Inflammatory macrophage (primary cell): ENCODE results near the gene SMOC2.
"Not testable (repeated sequence)": the region's sequence is repeated elsewhere in the genome, so short reads cannot be mapped to it uniquely, and the experiment has no call there.

Experiments
- DNase-seq, 2 donors: peaks; one replicate each; pipeline ENCODE4 v3.0.0-alpha.2; 2020 to 2022

The SMOC2 gene

DNA sequence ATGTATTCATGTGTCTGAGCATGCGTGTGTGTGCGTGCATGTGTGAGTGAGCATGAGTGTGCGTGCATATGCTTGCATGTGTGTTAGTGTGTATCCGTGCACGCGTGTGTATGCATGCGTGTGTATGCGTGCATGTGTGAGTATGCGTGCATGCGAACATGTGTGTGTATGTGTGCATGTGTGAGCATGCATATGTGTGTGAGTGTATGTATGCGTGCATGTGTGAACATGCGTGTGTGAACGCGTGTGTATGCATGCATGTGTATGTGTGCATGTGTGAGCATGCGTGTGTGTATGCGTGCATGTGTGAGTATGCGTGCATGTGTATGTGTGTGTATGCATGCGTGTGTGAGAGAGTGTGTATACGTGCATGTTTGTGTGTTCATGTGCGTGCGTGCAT lies 77.9 kb downstream of the SMOC2 start:
- no peak for DNase-seq

DNA sequence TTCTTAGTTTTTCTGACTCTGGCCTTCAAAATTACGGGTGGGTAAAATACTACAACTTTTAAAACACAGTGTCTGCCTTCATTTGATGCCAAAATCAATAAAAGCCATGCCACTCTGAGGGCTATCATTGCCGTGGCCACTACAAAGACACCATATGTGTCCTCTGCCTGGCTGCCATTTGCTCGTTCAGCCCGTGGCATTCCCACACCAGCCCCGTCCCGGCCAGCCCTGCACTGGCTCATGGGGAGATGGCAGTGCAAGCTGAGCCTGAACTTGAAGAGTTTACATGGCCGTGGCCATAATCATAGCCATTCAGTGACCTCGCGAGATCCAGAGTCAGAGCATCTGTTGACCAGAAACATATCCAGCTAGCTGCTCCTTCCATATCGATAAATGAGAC lies 79.2 kb downstream of the SMOC2 start:
- no peak for DNase-seq

DNA sequence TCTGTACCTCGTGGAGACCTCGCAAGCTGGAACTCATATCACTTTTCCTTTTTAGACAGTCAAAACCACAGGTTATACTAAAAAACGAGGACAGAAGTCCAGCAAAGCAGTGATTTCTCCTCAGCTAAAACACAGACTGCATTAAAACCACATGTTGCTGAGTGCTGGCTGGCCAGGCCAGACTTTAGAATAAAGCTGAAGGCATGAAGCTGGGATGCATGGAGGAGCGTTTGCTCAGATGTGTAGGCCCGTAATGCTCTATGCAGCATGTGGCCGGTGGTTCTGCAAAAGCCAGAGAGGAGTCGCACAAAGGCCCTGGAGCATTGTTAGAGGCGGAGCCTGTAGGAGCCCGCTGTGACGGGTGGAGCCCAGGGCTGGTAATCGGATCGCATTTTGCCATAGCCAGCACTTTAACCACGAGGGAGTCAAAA lies 83.6 kb downstream of the SMOC2 start:
- no peak for DNase-seq

DNA sequence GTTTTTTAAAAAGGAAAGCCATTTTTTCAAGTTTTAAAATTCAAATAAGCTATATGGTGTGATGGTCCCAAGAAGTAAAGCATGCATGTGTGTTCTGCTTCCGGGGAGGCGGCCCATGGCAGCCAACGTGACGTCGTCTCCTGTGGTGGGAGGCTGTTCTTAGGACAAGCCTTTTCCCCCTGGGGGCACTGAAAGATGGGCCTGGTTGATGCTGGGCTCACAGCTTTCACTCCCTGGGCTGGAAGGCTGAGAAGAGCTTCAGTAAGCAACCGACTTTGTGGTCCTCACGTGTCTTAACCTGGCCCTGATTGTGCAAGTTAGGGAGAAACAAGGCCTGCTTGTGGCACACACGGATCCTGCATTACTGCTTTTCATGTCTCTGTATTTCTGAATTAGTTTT lies 84.1 kb downstream of the SMOC2 start:
- no peak for DNase-seq

DNA sequence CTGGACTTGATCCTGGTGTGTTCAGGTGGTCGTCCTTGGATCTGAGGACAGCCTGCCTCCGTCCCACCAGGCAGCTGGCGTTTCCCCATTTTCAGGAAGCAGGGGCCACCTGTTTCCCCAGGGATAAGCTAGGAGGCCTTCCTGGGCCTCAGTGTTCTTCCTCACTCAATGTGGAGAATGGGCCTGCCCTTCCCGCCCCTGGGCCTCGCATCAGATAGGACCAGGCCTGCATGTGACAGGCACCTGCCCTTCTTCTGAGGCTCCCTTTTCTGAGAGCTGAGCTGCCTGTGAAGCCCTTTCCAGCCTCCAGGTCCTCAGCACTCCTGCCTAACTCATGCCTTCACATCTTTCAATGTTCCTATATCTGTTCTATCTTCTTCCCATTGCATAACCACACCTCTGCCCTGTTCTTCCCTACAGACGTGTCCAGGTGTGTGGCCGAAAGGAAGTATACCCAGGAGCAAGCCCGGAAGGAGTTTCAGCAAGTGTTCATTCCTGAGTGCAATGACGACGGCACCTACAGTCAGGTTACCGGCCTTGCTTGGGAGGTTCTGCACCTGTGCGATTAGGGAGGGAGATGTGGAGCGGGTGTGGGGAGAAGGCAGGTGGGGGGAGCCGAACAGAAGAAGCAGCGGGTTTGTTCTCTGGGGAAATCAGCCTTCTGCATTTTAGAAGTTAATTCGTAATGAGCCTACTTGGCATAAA lies 85.1 kb downstream of the SMOC2 start:
- DNase-seq: no peak

DNA sequence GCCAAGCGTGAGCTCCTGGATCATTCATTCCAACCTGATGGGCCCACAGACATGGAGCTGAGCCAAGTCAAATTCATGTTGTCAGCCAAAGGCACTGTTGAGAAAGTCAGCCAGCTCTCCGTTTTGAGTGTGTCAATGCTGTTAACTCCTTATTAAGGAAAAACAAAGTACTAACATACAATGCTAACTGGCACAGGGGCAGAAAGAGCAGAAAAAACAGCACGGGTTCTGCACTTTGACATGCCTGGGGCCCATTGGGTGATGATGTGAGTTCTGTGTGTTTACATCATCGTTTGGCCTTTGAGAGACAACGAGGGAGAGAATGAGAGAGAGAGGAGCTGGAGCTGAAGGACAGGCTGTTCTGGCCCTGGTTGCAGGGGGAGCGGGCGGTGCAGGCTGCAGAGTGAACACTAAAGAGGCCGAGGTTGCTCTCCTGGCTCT lies 85.9 kb downstream of the SMOC2 start:
- DNase-seq: no peak

DNA sequence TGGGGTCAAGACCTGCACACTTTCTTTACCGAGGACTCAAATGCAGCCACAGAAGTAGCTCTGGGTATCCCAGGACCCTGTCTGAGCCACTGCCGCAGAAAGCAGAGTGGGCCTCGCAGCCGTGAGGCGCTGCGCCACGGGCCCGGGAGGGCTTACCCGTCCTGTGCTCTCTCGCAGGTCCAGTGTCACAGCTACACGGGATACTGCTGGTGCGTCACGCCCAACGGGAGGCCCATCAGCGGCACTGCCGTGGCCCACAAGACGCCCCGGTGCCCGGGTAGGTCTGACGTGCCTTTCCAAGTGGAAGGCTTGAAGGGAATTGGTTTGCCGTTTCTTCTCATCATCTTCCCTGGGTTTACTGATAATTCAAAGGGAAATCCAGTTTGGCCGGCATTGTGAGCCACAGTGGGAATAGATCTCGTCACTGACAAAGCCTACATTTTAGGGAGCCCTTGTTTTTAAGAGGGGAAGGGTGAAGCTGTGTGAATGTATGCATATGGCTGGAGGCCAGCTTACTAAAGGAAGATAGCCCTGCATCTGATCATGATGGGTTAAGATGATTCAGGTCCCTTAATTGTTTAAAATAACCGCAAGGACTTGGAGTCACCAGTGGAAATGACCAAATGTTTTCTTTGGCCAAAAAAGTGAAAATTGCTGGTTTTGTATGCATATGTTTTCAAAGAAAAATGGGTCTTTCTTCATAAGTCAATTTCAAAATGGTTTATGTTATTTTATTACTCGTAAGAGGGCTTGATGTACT lies 86.6 kb downstream of the SMOC2 start:
- no peak for DNase-seq

DNA sequence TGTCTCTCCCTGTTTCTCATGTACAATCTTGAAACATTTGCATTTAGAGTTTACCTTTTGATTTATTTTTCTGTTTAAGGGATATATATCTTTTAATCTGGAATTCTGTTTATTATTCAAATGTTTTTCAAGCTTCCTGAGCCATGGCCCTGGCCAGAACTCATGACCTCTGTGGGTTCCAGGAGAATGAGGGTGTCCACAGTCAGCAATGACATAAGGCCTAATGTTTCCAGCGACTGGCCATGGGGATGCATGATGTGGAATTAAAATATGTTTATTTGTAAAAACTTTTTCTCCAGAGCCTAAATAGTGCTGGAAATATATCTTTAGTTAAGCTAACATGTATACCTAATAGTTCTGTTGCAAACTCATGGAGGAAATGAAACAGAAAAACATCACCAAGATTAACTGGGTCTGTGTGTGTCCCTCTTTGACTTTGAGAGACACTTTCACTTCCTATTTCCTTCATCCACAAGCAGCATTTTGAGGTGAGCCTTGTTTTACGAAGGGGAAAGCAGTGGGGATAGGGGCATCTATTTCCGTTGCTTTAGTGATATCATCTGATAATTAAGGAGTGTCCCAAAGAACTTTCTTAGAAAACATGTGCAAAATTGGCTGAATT lies 87.6 kb downstream of the SMOC2 start:
- DNase-seq: no peak

DNA sequence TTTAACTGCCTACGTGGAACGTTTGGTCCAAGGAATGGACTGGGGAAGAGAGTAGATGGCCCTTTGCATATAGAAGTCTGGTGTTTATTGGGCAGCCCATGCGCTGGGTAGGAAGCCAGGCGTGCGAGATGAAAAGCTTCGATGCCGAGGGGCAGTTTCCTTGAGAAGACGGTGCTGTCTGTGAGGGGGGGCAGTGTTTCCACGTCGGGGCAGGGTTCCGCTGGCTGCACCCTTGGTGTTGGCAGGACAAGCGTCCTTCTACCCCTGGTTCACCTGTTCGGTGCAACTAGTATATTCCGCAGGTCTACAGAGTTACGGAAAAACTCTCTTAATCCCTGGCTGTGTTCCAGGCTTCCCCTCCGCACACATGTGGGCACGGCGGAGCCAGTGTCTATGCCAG lies 88.2 kb downstream of the SMOC2 start:
- DNase-seq: no peak

DNA sequence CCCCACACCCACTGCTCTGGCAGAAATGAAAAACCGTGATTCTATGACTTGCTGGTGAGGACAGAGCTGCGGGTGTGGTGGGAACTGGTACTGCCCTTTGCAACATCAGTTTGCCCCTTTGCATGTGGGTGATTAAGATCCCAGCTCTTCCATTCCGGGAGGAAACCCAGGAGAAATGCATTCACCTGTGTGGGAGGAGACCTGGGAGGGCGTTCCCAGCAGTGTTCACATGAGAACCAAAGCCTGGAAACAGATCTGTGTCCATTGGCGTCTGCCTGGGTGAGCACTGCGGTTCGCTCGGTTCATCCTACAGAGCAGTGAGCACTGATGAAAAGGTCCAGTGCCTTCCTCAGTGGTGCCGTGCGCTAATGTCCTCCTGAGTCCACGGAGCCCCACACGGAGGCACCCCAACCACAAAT lies 89.7 kb downstream of the SMOC2 start:
- no peak for DNase-seq

DNA sequence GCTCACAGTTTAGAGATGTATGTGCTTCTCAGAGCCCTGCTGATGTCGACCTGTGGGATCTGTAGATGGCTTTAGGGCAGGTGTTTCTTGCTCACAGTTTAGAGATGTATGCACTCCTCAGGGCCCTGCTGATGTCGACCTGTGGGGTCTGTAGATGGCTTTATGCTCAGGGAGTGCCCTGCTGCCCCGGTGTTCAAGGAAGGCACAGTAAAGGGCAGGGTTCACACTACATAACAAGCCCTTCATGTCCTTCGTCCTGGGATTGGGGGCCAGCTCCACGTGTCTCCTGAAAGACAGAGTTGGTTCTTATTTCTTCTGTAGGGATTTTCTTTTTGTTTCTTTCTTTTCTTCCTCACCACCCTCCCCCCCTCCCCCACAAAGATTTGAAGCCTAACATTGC lies 91.1 kb downstream of the SMOC2 start:
- DNase-seq: no peak

DNA sequence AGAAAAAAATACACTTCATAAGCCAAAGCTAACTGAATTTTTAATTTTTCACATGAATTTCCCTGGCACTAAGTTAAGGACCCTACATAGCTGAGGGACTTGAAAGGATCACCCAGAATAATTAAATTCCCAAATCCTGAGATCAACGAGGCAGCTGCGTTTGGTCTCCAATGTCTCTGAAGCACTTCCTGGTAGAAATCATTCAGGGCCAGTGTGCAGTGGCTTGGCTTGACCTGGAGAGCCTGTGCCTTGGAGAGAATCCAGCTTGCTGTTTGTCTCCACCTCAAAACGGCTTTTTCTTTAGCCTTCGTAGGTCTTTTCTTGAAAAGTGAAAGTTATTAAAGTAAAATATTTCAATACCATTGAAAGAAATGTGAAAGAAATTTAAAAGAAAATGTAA lies 92.4 kb downstream of the SMOC2 start:
- DNase-seq: no peak

DNA sequence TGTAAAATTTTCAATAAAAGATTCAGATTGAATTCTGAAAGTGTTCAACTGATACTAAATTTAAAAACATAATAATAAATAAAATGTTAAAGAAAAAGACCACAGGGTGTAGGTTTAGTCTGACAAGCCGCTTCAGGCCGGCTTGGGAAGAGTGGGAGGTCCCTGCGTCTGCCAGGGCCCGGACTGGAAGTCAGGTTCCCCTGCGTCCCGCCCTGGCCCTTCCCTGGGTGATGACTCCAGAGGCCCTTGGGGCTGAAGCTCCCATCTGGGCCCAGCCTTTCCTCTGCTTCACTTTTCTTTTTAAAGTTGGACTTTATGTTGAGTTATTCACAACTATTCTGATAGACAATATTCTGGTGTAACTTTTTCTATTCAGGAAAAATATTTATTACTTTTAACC lies 93.3 kb downstream of the SMOC2 start:
- DNase-seq: no peak

DNA sequence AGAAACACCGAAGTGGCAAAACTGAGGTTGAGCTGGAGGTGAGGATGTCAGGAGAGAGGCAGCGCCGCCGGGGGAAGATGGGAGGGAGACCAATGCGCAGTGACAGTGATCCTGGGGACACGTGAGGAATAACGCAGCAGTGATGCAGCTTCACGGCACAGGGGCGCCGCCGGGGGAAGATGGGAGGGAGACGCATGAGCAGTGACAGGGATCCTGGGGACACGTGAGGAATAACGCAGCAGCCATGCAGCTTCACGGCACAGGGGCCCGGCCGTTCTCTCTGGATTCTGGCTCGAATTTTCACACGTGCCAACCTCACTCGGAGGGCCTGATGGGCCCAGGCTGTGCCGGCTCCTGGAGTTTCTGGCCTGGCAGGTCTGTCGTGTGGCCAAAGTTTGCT lies 94.7 kb downstream of the SMOC2 start:
- DNase-seq: no peak

DNA sequence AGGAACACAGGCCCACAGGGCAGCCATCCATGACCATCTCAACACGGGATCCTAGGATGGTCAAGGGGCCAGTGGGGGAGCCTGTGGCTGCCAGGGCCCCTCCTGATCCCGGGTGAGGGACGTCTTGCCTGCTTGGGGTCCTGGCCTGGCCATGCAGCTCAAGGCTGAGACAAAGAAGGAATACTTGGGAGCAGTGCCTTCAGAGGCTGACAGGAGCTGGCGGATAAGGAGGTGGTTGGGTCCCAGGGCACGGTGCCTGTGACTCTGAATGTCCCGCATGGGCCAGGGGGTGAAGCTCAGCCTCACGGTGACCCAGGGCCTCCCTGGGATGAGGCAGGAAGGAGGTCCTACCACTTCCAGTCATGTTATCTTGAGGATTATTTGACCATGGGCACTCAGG lies 95.2 kb downstream of the SMOC2 start:
- DNase-seq: no peak

DNA sequence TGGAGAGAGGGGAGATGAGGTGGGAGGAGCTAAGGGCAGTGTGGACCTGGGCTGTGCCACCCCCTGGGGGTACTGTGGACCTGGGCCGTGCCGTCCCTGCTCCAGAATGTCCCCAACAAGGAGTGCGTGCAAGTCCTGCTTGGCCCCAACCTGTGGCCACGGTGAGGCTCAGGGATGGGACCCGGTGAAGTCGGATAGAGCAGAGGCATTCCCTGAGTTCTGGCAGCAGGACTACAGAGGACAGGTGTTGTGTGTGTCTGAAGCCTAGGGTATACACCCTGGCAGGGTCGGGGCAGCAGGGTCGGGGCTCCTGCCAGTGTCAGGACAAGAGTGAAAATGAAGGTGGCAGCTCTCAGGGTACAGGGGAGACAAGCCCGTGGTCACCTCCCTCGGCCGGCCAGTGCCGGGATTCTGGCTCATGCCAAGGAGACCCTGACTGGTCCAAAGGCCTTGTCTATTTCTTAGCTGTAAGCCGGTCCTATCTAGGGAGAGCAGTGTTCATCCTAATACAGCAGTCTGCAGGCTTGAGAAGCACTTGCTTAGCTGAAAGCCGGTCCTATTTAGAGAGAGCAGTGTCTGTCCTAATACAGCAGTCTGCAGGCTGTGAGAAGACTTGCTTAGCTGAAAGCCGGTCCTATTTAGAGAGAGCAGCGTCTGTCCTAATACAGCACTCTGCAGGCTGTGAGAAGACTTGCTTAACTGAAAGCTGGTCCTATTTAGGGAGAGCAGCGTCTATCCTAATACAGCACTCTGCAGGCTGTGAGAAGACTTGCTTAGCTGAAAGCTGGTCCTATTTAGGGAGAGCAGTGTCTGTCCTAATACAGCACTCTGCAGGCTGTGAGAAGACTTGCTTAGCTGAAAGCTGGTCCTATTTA lies 95.9 kb downstream of the SMOC2 start:
- no peak for DNase-seq

DNA sequence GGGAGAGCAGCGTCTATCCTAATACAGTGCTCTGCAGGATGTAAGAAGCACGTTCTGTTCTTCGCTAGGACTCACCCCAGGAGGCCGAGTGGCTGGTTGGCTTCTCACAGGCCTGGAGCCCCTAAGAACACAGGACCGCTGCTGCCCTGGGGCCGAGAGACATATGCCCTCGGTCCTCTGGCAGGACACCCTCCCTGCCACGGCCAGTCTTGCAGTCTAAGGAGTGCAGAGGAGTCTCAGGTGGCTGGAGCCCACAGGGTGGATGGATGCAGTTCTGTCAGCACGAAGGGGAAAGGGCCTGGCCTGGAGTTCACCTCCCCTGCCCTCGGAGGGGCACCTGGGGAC lies 96.5 kb downstream of the SMOC2 start:
- no peak for DNase-seq

DNA sequence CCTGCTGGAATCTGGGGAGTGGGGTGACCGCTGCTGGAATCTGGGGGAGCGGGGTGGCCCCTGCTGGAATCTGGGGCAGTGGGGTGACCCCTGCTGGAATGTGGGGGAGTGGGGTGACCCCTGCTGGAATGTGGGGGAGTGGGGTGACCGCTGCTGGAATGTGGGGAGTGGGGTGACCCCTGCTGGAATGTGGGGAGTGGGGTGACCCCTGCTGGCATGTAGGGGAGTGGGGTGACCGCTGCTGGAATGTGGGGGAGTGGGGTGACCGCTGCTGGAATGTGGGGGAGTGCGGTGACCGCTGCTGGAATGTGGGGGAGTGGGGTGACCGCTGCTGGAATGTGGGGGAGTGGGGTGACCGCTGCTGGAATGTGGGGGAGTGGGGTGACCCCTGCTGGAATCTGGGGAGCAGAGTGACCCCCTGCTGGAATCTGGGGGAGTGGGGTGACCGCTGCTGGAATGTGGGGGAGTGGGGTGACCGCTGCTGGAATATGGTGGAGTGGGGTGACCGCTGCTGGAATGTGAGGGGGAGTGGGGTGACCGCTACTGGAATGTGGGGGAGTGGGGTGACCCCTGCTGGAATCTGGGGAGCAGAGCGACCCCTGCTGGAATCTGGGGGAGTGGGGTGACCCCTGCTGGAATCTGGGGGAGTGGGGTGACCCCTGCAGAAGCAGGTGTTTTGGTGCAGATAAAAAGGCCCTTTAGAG lies 97.4 kb downstream of the SMOC2 start:
- DNase-seq: not testable (repeated sequence)

DNA sequence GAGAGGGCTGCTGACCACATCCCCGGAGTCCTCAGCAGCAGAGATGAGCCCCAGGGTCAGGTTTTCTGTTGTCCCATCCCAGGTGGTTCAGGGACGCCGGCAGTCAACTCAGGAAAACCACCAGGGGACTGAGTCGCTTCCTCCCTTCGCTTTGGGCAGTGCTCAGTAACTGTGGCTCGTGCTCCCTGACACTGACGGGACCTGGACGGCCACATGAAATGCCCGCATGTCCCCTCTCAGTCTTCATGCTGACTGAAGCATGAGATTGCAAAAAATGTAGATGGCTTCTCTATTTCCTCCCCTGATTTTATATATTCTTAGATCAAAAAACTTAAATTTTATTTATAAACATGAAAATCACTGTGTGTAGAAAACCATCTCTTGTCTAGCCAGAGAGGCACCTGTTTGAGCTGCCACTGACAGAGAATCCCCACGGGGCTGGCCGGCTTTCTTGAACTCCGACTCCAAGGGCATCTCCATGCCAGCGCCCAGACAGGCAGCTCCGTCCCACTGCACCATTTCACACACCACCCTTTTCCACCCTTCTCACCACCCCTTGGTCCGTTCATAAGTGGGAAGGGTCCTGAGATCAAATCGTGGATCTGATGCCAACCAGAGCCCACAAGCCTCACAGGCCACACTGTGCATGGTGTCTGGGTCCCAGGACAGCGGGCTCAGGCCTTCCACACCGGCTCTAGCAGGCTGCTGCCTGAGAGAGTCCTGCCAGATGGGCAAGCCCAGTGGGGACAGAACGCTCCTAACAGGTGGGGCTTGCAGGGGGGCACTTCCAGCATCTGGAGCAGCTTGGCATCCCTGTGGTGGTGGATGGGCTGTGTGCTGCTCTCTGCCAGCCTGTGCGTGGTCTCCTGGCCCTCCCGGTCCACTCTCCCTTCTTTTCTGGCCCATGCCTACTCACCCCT lies 98.2 kb downstream of the SMOC2 start:
- DNase-seq: no peak

DNA sequence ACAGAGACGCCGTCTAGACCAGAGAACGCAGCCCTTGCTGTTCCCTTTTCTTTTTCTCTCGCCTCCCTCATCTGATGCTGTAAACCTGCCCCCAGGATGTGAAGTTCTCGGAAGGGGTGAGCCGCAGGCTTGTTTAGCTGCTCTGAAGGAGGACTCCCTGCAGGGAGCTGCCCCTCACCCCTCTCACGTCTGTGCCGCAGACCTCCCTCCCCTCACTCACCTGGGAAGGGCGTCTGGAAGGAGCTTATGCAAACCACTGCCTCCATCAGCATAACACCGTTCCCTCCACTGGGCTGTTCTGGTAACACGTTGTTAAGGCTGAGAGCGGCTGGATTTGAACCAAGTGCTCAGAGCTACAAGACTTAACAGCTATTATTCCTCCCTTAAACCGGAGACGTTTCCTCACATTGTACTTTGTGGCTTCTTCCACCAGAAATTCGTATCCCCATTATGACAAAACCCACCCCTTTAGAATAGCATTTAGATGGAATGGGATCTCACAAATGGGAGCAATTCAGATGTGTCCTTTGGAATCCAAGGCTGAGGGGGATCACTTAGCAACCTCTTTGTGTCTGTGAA lies 99.8 kb downstream of the SMOC2 start:
- no peak for DNase-seq

DNA sequence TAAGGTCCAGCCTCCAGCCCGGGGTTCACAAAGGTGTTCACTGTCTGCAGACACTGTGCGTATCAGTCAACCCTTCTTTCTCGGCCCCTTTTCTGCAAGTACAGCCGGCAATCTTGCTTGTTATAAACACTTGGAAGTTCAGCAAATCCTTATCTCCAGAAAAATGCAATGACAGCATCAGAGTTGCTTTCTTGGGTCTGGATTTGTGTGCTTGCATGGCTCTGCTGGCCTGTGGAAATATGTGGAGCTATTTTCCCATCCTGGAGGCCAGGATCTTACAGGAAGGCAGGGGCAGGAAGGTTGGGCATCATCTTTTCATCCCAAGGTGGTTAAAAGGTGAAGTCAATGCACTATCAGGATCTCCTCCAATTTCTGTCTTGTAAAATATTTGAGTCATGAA lies 100.3 kb downstream of the SMOC2 start:
- no peak for DNase-seq
